Esophagus squamous epithelium (tissue), 4 donors: ENCODE measurements around the gene IPO11.
"Not testable (repeated sequence)": the region's sequence is repeated elsewhere in the genome, so short reads cannot be mapped to it uniquely, and the experiment has no call there.

Source experiments
- CTCF ChIP-seq, 6 experiments: fragments of 450-650 bp in 4 of 6; fragments of 200-600 bp in 2 of 6; sonication (generic) in 2 of 6; IDR thresholded peaks; one replicate each; pipeline ENCODE4 v1.5.1; 2016 to 2019; ENCODE audit warnings: antibody characterized with exemption in 6 of 6, mild to moderate bottlenecking in 4 of 6, moderate library complexity in 4 of 6
- POLR2A ChIP-seq, 4 donors: fragments of 450-650 bp; IDR thresholded peaks; one replicate each; pipeline ENCODE4 v1.6.1; 2017; ENCODE audit warnings: antibody characterized with exemption in 4 of 4, mild to moderate bottlenecking in 4 of 4, moderate library complexity in 3 of 4

DNA sequence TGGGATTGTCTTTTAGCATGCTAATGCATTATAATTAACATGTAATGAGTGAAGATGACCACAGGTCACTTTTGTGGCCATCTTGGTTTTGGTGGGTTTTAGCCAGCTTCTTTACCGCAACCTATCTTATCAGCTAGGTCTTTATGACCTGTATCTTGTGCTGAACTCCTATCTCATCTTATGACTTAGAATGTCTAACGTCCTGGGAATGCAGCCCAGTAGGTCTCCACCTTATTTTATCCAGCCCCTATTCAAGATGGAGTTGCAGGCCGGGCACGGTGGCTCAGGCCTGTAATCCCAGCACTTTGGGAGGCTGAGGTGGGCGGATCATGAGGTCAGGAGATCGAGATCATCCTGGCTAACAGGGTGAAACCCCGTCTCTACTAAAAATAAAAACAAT, 211.9 kb downstream of the IPO11 start:
- TF ChIP-seq CTCF, POLR2A (IDR thresholded peaks at IDR 0.05): not testable (repeated sequence)
